C4-2B (cell line): ENCODE data around the gene HTR3B.
"Not testable (repeated sequence)": the region's sequence is repeated elsewhere in the genome, so short reads cannot be mapped to it uniquely, and the experiment has no call there.

Experiments
- H3K27ac ChIP-seq: fragments of 450-650 bp; 2 replicates; pipeline ENCODE4 v1.5.1; 2017
- ZFX ChIP-seq: fragments of 450-650 bp; IDR thresholded peaks from 2 replicates; pipeline ENCODE4 v1.6.1; 2017
- TF ChIP-seq, protein P1 (sequence below): fragments of 450-650 bp; conservative IDR thresholded peaks from 2 replicates; pipeline ENCODE4 v1.5.1; 2017; ENCODE audit warnings: mild to moderate bottlenecking

Gene HTR3B

DNA sequence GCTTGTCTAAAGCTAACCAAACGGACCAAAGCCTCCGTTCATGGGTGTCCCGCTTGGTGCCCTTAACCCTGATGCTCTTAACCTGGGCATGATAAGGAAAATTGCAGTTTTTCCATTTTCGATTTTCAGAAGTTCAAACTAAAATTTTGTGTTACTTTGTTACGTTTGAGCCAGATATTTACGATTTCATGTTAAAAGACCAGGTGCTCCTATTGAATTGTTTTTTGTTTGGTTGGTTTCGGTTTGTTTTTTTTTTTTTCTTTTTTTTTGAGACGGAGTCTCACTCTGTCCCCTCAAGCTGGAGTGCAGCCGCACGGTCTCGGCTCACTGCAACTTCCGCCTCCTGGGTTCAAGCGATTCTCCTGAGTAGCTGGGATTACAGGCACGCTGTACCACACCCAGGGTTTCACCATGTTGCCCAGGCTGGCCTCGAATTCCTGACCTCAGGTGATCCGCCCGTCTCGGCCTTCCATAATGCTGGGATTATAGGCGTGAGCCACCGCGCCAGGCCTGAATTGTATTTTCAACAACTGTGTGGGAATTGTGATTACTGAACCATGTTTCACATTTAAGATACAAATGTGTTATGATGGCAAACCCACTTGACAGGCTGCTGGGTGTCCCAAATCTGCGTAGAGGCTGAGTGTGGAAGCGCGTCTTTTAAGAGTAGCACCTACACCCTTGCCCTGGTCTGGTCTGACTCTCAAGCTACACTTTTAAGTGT is 28.4 kb upstream of the HTR3B start:
- peak overlapping the region; percentile 87 for H3K27ac ChIP-seq

DNA sequence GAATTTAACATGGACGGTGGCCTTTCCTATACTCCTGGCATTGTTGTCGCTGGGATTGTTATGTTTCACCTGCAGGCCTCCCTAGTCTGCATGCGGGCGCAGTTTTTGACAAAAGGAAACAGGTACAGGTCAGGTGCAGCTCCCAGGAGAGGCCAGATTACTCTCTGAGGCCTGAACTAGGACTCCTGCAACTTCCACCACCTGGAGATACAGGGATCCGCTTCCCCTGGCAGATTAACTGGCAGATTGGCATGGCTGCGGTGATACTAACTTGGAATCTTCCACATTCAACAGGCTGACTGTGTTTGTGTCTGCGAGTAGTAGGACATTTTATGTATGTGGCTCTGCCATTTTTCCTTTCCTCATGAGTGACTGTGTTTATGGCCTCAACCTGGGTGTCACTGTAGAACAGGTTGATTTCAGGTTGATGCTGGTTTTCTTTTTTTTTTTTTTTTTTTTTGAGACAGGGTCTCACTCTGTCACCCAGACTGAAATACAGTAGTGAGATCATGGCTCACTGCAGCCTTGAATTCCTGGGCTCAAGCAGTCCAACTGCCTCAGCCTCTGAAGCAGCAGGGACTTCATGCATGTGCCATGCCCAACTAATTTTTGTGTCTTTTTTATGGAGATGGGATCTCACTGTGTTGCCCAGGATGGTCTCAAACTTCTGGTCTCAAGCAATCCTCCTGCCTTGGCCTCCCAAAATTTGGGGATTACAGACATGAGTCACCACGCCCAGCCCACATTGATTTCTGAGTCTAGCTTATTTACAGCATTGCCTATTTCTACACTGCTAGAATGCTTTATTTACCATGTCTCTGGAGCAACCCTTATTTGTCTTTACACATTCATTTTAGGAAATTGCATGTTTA is 27.6 kb upstream of the HTR3B start:
- peak overlapping the region; percentile 87 for H3K27ac ChIP-seq
- TF ChIP-seq ZFX: no peak
- TF ChIP-seq, protein P1, sequence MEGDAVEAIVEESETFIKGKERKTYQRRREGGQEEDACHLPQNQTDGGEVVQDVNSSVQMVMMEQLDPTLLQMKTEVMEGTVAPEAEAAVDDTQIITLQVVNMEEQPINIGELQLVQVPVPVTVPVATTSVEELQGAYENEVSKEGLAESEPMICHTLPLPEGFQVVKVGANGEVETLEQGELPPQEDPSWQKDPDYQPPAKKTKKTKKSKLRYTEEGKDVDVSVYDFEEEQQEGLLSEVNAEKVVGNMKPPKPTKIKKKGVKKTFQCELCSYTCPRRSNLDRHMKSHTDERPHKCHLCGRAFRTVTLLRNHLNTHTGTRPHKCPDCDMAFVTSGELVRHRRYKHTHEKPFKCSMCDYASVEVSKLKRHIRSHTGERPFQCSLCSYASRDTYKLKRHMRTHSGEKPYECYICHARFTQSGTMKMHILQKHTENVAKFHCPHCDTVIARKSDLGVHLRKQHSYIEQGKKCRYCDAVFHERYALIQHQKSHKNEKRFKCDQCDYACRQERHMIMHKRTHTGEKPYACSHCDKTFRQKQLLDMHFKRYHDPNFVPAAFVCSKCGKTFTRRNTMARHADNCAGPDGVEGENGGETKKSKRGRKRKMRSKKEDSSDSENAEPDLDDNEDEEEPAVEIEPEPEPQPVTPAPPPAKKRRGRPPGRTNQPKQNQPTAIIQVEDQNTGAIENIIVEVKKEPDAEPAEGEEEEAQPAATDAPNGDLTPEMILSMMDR: no peak

More for the DNA sequence above, 28.4 kb upstream of the HTR3B start:
- TF ChIP-seq, protein P1: no peak
- no peak for TF ChIP-seq ZFX

GRCh38 chr11:113877670-113878055 is 26.9 kb upstream of the HTR3B start:
- no peak overlapping the region for H3K27ac ChIP-seq
- TF ChIP-seq, protein P1: no peak
- TF ChIP-seq ZFX: no peak

DNA sequence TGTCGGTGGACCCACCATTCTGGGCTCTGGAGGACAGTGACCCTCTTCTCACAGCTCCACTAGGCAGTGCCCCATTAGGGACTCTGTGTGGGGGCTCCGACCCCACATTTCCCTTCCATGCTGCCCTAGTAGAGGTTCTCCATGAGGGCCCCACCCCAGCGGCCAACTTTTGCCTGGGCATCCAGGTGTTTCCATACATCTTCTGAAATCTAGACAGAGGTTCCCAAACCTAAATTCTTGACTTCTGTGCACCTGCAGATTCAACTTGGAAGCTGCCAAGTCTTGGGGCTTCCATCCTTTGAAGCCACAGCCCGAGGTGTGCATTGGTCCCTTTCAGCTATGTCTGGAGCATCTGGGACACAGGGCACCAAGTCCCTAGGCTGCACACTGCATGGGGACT is 25.1 kb upstream of the HTR3B start:
- H3K27ac ChIP-seq: not testable (repeated sequence)

DNA sequence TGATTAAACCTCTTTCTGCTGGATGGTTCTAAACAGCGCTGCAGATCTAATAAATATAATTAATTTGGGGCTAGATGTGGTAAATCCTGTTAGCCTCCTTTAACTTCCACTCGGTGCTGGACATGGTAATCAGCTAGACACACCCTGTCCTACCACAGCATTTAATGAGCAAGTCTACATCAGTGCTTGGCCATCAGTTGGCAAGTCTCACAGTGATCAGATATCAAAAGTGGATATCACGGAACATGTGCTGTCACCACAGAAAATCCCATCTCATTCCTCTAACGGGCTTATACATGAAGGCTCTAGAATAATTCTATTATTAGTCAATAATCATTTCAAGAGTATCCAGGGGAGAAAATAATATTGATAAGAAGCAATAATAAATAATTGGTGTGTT is 23.6 kb upstream of the HTR3B start:
- TF ChIP-seq, protein P1: no peak
- TF ChIP-seq ZFX: no peak
- H3K27ac ChIP-seq: no peak overlapping the region

DNA sequence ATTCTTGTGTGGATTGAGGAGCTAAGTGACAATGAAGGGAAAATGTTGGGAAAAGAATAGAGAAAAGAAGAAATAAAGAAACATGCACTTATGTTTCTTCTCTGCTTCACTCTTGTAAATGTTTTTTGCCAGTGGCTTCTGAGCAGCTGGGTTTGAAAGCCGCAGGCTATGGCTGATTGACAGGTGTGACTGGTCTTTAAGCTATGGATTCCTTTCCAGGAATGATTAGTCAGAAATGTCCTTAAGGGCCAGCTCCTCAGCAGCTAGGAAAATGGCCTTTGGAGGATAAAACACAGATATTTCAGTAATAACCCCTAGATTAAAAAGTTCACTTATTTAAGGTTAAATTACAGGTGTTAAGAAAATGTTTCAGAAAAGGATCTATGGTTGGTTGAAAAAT is 22.7 kb upstream of the HTR3B start:
- no peak for TF ChIP-seq ZFX
- TF ChIP-seq, protein P1: no peak
- H3K27ac ChIP-seq: no peak overlapping the region

GRCh38 chr11:113884361-113884836 is 20.2 kb upstream of the HTR3B start:
- H3K27ac ChIP-seq: peak overlapping the region; percentile 84
- no peak for TF ChIP-seq ZFX
- TF ChIP-seq, protein P1: no peak
